ENCODE results near the gene FKBP4.

DNA sequence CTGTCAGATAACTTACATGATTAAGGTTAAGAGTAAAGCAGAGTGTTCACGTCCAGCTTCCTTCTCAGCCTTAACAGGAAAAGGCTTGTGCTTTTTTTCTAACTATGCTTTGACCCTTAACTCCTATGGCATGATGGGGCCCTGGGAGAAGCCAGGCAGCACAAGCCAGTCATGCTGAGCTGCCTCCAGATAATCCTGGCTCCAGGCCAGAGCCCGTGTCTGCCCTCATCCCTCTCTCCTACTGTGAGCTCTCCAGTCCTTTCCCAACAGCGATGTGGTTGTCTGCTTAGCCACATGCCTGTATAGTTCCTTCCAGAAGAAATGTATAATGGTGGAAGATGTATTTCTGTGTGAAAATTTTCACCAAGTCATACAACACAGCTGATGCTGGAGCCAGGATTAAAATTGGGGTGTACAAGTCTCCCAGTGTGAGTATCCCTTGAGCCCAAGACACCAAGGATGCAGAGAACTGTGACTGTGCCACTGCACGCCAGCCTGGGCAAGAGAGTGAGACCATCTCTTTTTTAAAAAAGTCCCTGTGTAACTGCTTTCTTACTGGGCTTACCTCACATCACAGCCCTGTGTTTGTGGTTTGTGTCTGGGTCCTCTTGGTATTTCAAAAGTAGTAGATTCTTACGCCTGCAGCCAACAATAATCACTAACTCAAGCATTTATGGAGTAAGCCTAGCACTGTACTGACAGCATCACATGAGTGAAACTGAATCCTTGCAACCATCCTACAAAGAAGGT, 9.8 kb downstream of the FKBP4 start:
- TF ChIP-seq POLR2AphosphoS5 (IDR thresholded peaks at IDR 0.05; ENCODE audit: low read depth, low read length) (no peak), MAX (IDR thresholded peaks at IDR 0.05) (no peak)
